ENCODE data around the gene BICC1.
"Not testable (repeated sequence)": the region's sequence is repeated elsewhere in the genome, so short reads cannot be mapped to it uniquely, and the experiment has no call there.

The BICC1 gene

DNA sequence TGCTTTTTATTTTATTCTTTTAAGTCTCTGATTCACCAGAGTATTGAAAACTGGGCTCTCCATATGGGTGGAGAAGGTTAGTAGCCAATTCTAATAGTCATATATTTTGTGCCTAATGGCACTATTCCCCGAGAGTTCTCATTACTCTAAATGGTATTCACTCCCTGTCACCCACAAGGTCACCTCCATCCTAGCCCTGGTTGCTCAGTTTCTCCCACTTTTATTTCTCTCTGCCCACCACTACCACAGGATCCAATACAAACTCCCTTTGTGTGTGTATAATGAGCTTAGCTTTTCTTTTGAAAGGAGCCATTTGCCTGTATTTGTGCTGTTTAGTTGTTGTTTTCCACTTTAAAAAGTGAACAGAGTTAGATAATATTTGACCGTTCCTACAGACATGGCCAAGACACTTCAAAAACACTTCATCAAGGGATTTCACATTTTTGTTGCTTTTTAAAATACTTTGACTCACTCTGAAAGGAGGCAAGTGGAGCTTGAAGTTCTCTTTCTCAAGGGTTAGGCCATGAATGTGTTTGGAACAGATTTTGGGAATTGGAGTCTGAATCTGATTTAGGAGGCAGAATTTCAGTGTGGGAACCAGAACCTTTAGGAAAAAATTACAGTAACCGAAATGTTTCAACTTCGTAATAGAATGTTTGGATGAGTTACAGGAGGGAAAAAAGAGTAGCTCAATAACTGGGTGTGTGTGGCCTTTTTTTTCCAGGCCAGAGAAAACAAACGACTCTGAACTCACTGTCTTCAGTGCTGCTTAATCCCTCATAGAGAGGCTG is 321.3 kb downstream of the BICC1 start:
- DNase-seq: no peak

DNA sequence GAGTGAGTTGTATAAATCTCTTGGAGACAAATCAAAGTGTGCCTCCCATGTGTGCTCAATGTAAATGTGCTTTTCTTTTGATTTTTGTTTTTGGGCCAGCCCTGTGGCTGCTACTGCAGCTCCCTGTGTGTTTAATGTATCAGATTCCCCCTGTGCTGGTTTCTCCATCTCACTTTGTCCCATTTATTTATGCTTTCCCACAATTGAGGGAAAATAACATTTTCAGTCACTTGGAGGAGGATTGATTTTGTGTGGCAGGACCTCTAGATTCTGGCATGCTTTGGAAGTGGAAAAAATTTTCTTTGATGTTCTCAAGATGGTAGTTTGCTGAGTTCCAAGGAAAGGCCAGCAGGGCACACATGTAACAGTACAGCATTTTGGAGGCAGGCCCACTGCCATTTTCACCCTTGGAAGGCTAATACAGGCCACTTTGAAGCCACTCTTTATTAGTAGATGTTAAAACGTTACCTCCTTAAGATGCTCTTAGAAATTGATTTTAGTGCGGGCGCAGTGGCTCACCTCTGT is 323.6 kb downstream of the BICC1 start:
- no peak for DNase-seq

DNA sequence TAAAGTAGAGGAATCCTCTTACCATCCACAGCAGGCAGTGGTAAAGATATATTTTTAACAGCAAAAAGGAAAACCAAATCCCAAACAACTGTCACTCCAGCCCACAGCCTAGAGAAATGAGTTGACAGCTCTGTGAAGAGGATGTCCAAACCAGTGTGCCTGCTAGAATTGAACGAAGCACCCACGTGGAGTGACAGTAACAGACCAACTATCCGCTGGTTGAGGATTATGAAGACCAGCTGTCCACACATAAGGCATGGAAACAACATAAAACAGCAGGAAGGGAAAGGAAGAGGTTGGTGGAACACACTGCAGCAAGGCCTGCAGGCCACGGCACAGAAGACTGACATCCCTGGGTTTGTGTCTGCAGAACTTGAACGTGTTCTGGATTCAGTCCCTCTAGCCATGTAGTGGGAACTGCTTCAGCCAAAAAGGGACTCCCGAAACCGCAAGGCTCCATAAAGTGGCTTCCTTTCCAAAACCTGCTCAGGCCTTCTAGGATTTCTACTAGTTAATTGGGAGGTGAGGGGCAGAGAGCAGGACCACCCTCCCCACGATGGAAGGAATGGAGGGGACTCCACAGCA is 324.4 kb downstream of the BICC1 start:
- DNase-seq: no peak

DNA sequence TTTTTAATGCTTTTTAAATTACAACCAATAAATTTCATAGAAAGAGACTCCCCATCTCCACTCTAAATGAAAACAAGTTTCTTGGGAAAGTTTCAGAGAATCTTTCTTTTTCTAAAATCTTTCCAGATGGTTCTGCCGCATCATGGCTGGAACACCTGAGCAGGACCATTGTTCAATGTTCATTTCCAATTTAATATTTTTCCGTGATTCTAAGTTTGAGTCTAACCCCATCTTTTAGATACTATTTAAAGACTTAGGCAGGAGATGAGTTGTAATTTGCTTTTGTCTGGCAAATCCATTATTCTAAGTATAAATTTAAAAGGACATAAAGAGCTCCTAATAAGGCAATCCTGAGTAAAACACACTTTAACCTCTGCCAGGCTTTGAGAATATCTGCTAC is 325.2 kb downstream of the BICC1 start:
- DNase-seq: no peak

DNA sequence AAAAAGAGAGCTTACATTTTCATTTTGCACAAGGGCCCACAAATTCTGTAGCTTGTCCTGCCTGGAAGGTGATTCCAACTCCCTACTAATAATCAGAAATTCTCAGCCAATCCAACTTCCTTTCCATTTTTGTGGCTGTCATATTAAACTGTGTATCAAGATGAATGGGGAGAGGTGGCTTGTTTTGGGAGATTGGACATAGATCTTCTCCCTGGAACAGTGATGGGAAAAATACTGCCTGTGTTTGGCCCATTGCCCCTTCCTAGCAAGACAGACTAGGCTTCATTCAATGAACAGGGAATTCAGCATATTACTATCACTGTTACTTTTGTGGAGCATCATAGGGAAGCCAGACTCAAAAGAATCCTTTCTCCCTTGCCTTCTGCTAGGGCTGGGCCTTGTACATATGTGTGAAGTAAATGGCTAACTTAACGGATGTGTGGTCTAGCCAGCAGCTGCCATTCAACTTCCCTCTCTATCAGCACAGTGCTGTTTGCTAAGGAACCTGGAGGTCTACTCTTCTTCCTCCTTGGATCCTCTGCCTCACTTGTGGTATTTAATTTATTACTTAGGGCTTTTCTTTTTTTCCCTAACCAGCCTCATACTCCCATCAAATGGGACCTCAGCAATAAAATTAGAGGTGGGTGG is 326.0 kb downstream of the BICC1 start:
- no peak for DNase-seq

DNA sequence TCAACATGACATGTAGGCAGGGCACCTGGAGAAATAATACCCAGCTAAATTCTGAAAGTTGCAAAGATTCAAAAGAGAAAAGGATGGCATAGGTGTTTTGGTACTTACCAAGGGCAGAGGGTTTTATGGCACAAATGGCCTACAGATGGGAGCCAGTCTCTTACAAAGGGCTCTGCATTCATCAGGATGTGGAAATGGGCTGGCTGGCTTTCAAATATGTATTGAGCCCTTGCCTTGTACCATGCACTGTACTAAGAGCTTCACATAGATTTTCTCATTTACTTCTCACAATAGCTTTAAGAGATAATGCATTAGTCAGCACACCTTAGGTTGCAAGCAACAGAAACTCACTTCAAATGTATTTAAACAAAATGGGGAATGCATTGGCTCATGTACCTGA is 327.1 kb downstream of the BICC1 start:
- no peak for DNase-seq

DNA sequence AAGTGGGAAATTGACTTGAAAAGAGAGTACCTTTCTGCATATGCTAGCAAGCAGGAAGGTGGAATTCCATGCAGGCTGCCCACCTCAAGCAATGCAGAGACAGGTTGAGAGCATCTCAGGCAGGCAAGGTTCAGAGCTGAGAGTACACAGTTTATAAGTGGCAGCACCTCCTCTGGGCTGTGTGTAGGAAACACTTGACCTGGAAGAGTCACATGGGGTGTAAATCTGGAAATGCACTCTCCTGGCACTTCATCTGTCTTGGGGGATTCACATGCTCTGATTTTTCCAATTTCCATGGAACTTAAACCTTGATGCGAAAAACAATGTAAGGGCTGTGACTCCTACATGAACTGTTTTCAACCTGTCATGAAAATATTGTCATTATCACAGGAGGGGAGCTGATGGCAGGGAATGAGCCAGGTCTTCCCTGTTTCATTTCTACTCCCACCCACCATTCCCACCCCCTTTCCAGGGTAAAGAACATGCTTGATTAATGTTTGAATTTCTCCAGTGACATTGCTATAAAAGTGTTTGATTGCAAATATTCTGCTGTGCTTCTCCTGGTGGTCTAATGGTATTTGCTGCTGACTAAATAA is 328.3 kb downstream of the BICC1 start:
- peak; percentile 16 for DNase-seq

DNA sequence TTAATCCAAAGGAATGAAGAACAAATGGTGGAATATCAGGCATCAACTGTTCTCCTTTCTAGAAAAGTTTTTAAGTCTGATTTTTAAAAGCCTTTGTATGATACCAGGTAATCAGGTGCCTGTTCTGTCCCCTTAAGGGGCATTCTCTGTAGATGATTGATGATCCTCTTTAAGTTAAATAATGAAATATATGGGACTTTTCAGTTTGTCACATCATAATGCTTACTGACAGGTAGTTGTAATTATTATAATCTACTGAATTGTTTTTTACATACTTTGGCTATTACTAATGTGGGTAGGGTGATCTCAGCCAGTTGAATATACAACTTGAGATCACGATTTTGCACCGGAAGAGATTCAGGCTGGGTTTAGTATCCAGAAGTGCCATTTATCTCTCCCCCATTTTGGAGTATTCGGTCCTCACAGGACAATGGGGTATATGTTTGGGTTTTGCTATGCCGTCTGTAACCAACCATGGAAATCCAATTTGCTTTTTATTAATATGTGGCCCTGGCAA is 330.2 kb downstream of the BICC1 start:
- DNase-seq: no peak

DNA sequence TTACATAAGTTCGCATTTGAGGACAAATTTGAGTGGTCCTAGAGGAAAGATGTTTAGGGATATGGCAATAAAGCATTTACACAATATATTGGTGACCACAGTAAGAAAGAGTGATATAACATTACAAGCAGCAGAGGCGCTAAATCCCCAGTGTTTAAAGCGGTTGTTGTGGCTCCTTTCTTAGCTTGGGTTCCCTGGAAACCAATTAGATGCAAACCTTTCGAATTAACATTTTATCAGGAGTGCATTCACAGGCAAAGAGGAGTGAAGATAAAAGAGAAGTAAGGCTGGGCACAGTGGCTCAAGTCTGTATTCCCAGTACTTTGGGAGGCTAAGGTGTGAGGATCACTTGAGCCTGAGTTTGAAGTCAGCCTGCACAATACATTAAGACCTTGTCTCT is 331.1 kb downstream of the BICC1 start:
- DNase-seq: no peak

DNA sequence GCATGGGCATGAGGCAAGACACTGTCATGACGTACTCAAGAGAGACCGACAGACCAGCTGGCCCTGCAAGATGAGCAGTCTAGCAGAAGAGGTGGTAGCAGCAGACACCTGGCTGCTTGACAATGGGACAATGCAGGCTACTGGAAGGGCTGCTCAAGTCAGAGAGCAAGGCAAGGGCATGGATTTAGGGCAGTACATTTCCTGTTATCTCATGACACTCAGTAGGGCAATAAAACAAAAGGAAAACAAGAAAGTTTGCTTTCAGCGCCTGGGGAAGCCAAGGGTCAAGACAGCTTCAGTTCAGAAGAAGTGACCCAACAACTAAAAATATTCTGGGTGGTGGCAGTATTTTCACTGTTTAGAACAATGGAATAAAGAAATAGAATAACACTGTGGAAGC is 332.0 kb downstream of the BICC1 start:
- no peak for DNase-seq

DNA sequence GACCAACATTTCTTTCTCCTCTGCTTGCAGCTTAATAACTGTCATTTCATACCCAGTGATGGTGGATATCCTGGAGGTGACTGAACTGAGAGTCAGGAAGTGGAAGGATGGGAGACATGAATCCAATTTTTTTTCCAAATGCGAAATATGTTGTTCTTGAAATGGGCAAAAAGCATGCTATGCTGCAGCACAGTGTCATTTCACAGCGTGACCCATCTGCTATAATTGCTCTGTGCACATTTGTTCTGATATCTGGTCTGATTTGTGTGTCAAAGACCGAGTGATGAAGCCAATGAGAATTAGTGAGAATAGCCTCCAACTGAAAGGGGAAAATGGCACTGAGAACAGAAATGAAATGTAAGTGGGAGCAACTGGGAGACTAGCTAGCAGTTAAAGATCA is 334.2 kb downstream of the BICC1 start:
- no peak for DNase-seq

DNA sequence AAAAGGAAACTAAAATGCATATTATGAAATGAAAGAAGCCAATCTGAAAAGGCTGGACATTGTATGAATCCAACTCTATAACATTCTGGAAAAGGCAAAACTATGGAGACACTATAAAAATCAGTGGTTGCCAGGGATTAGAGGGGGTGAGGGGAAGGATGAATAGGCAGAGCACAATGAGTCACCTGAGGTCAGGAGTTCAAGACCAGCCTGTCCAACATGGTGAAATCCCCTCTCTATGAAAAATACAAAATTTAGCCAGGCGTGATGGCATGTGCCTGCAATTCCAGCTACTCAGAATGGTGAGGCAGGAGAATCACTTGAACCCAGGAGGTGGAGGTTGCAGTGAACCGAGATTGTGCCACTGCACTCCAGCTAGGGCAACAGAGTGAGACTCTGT is 338.9 kb downstream of the BICC1 start:
- DNase-seq: no peak

DNA sequence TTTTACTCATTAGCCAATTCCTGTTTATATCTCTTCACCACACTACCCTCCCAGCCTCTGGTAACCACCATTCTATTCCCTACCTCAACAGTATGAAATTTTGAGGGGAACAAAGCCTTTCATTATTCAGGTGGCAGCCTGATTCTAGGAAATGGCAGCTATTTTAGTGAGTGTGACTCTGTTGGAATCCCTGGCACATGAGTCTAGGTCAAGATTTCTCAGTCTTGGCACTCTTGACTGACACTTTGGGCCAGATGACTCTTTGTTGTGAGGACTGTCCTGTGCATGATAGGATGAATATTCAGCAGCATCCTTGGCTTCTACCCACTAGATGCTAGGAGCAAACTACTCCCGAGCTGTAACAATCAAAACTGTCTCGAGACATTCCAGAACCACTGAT is 341.0 kb downstream of the BICC1 start:
- no peak for DNase-seq

DNA sequence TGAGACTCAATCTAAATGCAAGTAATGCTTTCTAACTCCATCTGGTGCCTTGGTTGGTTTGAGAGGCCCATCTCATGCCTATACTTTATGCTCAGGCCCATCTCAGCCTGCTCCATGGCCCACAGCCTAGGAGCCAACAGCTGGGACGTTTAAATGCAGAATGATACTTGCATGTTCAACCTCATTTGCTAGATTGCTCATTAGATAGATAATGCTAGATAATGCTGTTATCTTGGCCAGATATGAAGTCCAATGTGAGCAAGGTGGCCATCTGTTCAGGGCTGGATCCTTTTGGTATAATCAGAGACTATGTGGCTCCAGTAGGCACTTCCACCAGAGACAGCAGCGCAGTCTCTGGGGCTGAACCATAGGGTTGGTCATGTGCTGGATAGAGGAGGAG is 342.1 kb downstream of the BICC1 start:
- DNase-seq: no peak

DNA sequence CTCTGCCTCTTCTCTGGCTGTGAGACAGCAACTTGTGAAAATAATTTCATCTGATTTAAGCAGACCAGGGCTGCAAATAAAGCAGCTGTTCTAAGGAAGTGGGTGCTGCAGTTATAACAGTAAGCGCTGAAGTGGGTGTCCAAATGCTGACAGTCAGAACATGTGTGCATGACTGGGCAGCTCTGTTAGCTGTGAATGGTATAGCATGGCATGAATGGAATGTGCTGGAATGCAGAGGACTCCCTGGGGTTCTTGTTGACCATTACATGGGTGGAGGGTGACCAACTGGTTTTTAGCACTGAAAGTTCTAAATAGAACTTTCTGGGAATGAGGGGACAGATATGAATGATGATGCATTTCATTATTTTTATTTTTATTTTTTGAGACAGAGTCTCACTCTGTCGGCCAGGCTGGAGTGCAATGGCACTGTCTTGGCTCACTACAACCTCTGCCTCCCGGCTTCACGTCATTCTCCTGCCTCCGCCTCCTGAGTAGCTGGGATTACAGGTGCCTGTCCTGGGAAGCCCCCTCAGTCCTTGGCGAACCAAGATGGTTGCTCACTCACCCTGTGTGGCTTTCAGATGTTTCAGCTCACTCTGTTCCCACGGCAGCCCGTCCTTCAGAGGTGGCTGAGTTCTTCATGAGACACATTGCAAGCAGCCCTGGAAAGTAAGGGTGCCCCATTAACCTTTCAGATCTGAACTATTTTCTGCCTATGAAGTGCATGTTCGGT is 344.0 kb downstream of the BICC1 start:
- DNase-seq: no peak

DNA sequence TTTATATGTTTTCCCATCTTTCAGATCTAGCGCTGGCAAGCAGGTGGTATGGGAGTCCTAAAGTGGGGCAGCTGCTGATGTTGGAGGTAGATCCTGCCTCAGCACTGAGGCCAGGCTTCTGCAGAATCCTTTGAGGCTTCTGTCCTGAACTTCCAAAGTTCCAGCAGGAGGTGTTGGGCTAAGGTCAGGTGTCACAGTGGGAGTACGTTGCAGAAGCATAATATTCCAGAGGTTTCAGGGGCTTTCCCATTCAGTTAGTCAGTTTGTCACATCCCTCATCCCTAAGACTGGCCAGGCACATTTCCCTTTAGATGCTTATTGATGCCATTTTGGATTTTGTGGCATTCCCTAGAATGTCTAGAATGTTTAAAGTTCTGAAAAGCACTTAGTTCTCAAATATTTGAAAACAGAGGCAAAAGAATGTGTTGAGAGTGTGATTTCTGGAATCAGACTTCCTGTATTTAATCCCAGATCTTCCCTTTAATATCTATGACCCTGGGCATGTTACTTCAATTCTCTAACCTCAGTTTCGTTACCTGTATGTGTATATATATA is 344.7 kb downstream of the BICC1 start:
- no peak for DNase-seq

DNA sequence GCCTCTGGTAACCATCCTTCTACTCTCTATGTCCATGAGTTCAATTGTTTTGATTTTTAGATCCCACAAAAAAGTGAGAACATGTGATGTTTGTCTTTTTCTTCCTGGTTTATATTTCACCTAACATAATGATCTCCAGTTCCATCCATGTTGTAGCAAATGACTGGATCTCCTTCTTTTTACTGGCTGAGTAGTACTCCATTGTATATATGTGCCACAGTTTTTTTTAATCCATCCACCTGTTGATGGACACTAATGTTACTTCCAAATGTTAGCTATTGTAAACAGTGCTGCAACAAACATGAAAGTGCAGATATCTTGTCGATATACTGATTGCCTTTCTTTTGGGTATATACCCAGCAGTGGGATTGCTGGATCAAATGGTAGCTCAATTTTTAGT is 345.5 kb downstream of the BICC1 start:
- not testable (repeated sequence) for DNase-seq

DNA sequence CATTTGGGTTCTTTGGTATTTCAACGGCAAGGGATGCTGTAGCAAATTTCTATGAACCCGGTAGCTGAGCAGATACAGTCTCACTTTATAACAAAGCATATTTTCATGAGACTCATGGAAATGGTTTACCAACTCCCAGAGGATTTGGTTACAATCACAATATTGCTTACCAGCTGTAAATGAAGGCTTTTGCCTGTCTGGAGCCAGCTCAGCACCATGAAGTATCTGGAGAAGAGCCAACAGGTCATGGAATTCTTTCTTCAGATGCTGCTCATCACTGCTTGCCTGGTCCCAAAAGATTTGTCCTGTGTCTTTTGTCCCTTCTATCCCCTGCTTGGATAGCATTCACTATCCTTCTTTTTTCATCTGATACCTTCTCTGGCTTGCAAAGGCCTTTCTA is 346.9 kb downstream of the BICC1 start:
- no peak for DNase-seq

DNA sequence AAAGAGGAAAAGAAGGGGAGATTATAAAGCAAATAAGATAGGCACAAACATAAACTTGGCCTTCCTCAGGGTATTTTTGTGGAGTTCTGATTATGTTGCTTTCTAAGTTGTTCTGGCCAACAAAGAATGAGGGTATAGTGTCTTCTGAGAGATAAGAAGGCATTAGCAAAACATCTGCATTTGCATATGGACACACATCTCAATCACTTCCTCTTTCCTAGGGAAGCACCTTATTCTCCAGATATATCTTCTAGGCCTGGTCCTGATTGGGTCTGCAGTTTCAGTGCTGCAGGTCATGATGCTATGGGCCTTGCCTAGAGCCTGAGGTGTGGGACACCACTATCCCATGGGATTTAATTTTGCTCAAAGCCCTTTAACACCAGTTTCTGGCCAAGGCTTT is 355.0 kb downstream of the BICC1 start:
- DNase-seq: no peak

DNA sequence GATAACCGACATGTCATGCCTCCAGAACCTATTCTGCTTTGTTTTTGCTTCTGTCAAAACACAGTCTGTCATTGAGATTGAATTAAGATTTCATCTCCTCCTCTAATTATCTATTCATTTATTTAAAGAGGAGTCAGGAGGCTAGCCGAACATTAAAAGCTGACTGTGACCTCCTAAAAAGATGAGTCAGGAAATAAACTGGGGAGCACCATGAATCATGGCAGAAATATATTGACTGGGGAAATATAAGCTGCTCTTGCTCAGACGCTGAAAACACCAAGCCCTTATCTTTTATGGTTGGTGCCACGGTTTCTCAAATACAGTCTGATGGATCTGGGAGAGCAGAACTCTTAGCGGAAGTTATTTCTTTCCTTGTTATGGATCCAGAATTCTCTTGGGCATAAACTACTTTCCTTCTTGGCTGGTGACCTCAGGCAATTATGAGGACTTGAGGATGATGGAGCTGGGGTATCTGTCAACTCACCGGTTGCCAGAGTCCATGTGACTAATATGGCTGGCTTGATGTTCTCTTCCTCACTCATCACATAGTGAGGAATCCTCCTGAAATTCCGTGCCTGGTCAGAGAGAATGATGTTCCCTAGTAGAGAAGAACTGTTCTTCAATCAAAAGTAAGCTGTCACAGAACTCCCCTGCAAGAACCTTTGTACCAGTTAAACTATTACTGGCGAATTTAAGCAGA is 356.2 kb downstream of the BICC1 start:
- DNase-seq: no peak

DNA sequence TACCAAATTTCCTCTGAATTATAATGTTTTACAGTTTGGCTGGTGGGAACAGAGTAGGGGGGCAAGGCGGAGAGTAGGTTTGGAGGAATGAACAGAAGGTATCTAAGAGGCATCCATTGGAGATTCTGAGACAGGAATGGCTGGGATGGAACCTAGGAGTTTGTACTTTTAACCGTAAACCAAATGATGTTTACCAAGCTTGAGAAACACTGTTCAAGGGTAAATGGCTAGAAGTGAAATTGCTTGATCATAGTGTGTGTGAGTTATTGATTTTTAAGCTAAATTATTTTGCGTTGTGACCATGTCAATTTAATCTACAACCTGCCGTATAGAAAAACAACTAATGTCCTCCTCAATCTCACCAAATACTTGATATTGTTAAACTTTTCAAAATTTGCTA is 357.4 kb downstream of the BICC1 start:
- no peak for DNase-seq

DNA sequence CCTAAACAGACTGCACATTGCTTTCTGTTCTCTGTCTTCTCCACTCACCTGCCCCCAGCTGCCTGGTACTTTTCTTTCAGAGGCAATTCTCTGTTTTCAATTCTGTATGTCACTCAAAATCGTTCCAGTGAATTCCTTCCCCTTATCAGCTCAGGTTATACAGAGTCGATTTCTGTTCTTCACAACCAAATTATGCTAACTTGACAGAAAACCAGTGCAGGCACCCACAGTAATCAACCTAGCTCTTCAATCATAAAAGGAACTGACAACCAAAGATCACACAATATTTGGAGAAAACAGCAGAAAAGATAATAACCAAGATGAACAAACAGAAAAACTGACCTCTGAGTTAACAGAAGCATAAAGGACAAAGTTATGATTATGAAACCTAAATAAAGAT is 360.5 kb downstream of the BICC1 start:
- DNase-seq: no peak
